Measurements from ENCODE around the gene TMEM59L. TPM values are rescaled to one million over a fixed set of nuclear protein-coding genes. Genes with fewer than 3 reads are reported as not detected.
"Not testable (repeated sequence)": the region's sequence is repeated elsewhere in the genome, so short reads cannot be mapped to it uniquely, and the experiment has no call there.

Gene TMEM59L
- total RNA-seq, 1 experiment from 2014 or later, result 2.4 TPM

DNA sequence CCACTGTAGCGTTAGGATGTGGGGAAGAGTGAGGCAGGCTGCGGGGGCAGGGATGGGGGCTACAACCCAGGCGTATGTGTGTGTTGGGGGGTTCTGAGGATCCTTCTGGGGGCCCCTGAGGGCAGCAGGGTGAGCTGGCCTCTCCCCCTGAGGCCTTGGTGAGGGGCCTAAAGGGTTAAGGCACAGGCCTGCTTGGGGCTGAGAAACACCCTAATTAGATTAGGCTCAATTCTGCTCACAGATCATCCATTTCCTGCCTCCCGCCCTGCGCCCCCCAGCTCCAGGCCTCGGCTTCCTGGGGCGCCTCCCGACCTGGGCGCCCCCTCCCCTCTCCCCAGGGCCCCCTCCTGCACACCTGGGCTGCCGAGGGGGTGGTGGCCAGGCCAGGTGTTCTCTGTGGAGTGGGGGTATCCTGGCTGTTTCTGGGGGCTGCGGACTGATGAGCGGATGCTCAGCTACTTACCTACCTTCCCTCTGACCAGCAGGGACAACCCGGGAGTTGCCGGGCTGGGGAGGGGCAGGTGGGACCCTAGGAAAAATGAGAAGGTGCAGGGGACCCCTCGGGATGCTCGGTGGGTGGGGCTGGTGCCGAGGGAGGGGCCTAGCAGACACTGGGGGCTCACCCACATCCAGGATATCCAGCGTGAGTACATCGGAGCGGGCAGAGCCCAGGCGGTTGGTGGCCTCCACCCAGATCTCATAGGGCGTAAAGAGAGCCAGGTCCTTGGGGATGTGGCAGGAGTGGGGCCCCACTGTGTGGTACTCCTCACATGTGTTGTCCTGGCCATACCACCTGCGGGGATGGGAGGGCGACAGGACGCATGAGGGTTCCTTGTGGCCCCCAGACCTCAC lies 14.6 kb upstream of the TMEM59L start:
- H3K27ac ChIP-seq (ENCODE audit: low read length), result no peak overlapping the region
- in situ Hi-C loops (cut with HindIII; ENCODE audit: low pct_unique_long_range_greater_than_20kb, low sequenced_read_pairs), result no loop called here
- H3K4me1 ChIP-seq (ENCODE audit: control insufficient read depth, insufficient read depth, low read length), result no peaks in the 10 kb centered on the region
- no peaks in the 10 kb centered on the region for H3K9me3 ChIP-seq (ENCODE audit: control insufficient read depth, insufficient read depth, low read depth, low read length)
- H3K4me3 ChIP-seq (ENCODE audit: low read depth in 2 of 2, low read length in 2 of 2), result no peak overlapping the region
- no peaks in the 10 kb centered on the region for H3K27me3 ChIP-seq (ENCODE audit: control insufficient read depth, insufficient read depth, low read length)
- intact Hi-C loops (cut with micrococcal nuclease; ENCODE audit: unreplicated experiment), result loop anchor here (10.0 kb wide), 1 partner anchor 77 kb away; no protein-coding TSS in a partner anchor
- TF ChIP-seq TCF7L2 (IDR thresholded peaks at IDR 0.05; ENCODE audit: low read depth, low read length), result no peak
- no peak for TF ChIP-seq POLR2AphosphoS5 (IDR thresholded peaks at IDR 0.05; ENCODE audit: low read depth, low read length)
- TF ChIP-seq, protein P1, sequence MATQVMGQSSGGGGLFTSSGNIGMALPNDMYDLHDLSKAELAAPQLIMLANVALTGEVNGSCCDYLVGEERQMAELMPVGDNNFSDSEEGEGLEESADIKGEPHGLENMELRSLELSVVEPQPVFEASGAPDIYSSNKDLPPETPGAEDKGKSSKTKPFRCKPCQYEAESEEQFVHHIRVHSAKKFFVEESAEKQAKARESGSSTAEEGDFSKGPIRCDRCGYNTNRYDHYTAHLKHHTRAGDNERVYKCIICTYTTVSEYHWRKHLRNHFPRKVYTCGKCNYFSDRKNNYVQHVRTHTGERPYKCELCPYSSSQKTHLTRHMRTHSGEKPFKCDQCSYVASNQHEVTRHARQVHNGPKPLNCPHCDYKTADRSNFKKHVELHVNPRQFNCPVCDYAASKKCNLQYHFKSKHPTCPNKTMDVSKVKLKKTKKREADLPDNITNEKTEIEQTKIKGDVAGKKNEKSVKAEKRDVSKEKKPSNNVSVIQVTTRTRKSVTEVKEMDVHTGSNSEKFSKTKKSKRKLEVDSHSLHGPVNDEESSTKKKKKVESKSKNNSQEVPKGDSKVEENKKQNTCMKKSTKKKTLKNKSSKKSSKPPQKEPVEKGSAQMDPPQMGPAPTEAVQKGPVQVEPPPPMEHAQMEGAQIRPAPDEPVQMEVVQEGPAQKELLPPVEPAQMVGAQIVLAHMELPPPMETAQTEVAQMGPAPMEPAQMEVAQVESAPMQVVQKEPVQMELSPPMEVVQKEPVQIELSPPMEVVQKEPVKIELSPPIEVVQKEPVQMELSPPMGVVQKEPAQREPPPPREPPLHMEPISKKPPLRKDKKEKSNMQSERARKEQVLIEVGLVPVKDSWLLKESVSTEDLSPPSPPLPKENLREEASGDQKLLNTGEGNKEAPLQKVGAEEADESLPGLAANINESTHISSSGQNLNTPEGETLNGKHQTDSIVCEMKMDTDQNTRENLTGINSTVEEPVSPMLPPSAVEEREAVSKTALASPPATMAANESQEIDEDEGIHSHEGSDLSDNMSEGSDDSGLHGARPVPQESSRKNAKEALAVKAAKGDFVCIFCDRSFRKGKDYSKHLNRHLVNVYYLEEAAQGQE (IDR thresholded peaks at IDR 0.05; ENCODE audit: insufficient read depth in 1 of 2, low read depth in 2 of 2, low read length in 1 of 2), result no peak
- TF ChIP-seq SIN3A (IDR thresholded peaks at IDR 0.05; ENCODE audit: borderline replicate concordance, insufficient read depth, low read depth, low read length), result no peak
- TF ChIP-seq, protein P2, sequence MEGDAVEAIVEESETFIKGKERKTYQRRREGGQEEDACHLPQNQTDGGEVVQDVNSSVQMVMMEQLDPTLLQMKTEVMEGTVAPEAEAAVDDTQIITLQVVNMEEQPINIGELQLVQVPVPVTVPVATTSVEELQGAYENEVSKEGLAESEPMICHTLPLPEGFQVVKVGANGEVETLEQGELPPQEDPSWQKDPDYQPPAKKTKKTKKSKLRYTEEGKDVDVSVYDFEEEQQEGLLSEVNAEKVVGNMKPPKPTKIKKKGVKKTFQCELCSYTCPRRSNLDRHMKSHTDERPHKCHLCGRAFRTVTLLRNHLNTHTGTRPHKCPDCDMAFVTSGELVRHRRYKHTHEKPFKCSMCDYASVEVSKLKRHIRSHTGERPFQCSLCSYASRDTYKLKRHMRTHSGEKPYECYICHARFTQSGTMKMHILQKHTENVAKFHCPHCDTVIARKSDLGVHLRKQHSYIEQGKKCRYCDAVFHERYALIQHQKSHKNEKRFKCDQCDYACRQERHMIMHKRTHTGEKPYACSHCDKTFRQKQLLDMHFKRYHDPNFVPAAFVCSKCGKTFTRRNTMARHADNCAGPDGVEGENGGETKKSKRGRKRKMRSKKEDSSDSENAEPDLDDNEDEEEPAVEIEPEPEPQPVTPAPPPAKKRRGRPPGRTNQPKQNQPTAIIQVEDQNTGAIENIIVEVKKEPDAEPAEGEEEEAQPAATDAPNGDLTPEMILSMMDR (IDR thresholded peaks at IDR 0.05), result no peak
- no peak for DNase-seq (ENCODE audit: low read depth, low spot score)
- ATAC-seq, result no peak
- ChIA-PET CTCF (no interaction called here), POLR2A (no interaction called here)
- H3K36me3 ChIP-seq (ENCODE audit: control insufficient read depth, insufficient read depth, low read length), result no peaks in the 10 kb centered on the region
- no TSS peak for BruUV-seq (replicated peaks)

GRCh38 chr19:18599485-18599884 lies 13.2 kb upstream of the TMEM59L start:
- in situ Hi-C loops (cut with HindIII; ENCODE audit: low pct_unique_long_range_greater_than_20kb, low sequenced_read_pairs), result no loop called here
- ATAC-seq (no peak), DNase-seq (ENCODE audit: low read depth, low spot score) (no peak)
- Histone ChIP-seq H3K36me3 (ENCODE audit: control insufficient read depth, insufficient read depth, low read length) (no peaks in the 10 kb centered on the region), H3K4me1 (ENCODE audit: control insufficient read depth, insufficient read depth, low read length) (peaks cover 2% of the 10 kb centered on the region; the same call in 1 of the 2 replicates), H3K9me3 (ENCODE audit: control insufficient read depth, insufficient read depth, low read depth, low read length) (no peaks in the 10 kb centered on the region), H3K4me3 (ENCODE audit: low read depth in 2 of 2, low read length in 2 of 2) (no peak overlapping the region), H3K27ac (ENCODE audit: low read length) (no peak overlapping the region), H3K27me3 (ENCODE audit: control insufficient read depth, insufficient read depth, low read length) (no peaks in the 10 kb centered on the region)
- no TSS peak for BruUV-seq (replicated peaks)
- POLR2A ChIA-PET, result no interaction called here
- CTCF ChIA-PET, result no interaction called here
- intact Hi-C loops (cut with micrococcal nuclease; ENCODE audit: unreplicated experiment), result loop anchor here (10.0 kb wide), 1 partner anchor 75 kb away; no protein-coding TSS in a partner anchor
- TF ChIP-seq, protein P1 (IDR thresholded peaks at IDR 0.05; ENCODE audit: insufficient read depth in 1 of 2, low read depth in 2 of 2, low read length in 1 of 2), result no peak
- TF ChIP-seq, protein P2 (IDR thresholded peaks at IDR 0.05), result no peak
- TF ChIP-seq SIN3A (IDR thresholded peaks at IDR 0.05; ENCODE audit: borderline replicate concordance, insufficient read depth, low read depth, low read length) (no peak), POLR2AphosphoS5 (IDR thresholded peaks at IDR 0.05; ENCODE audit: low read depth, low read length) (no peak), TCF7L2 (IDR thresholded peaks at IDR 0.05; ENCODE audit: low read depth, low read length) (no peak)

- BruUV-seq (replicated peaks); in situ Hi-C loops (cut with HindIII; ENCODE audit: low pct_unique_long_range_greater_than_20kb, low sequenced_read_pairs): not testable (repeated sequence)
- CTCF ChIA-PET, result interaction anchor here (1.0 kb wide), 1 partner anchor 72 kb away, joined by 7 read pairs; no protein-coding TSS in a partner anchor
Observed at GRCh38 chr19:18600692-18601397, 11.8 kb upstream of the TMEM59L start.

More at GRCh38 chr19:18600692-18601397, 11.8 kb upstream of the TMEM59L start:
- H3K27ac ChIP-seq (ENCODE audit: low read length); DNase-seq (ENCODE audit: low read depth, low spot score); H3K9me3 ChIP-seq (ENCODE audit: control insufficient read depth, insufficient read depth, low read depth, low read length); intact Hi-C loops (cut with micrococcal nuclease; ENCODE audit: unreplicated experiment); POLR2A ChIA-PET; H3K4me1 ChIP-seq (ENCODE audit: control insufficient read depth, insufficient read depth, low read length); H3K27me3 ChIP-seq (ENCODE audit: control insufficient read depth, insufficient read depth, low read length); H3K4me3 ChIP-seq (ENCODE audit: low read depth in 2 of 2, low read length in 2 of 2); ATAC-seq; H3K36me3 ChIP-seq (ENCODE audit: control insufficient read depth, insufficient read depth, low read length): not testable (repeated sequence)

Measured in Panc1 (cell line).